NOMO-1 treated with dmso at 0.1 percent for 144 hours (cell line): Measurements from ENCODE around the gene SIX6.

ENCODE experiments used
- DNase-seq: peaks from one replicate; lab custom pipeline; 2025; ENCODE audit not compliant: unreplicated experiment; lab: John Stamatoyannopoulos, UW

Gene SIX6

GRCh38 chr14:60512973-60513571 is 4.1 kb downstream of the SIX6 start:
- no peak for DNase-seq

- no peak for DNase-seq
Observed at GRCh38 chr14:60514378-60514740, 5.4 kb downstream of the SIX6 start.

GRCh38 chr14:60514741-60515491 is 6.0 kb downstream of the SIX6 start:
- DNase-seq, result no peak

- DNase-seq, result no peak
Observed at GRCh38 chr14:60515511-60516289, 6.8 kb downstream of the SIX6 start.

GRCh38 chr14:60532442-60532841 is 23.5 kb downstream of the SIX6 start:
- DNase-seq, result no peak

- DNase-seq, result no peak
Observed at GRCh38 chr14:60537663-60538062, 28.7 kb downstream of the SIX6 start.

- no peak for DNase-seq
Observed at GRCh38 chr14:60544659-60545058, 35.7 kb downstream of the SIX6 start.

GRCh38 chr14:60553808-60554207 is 44.9 kb downstream of the SIX6 start:
- DNase-seq, result no peak

GRCh38 chr14:60561845-60562746 is 53.1 kb downstream of the SIX6 start:
- DNase-seq, result no peak
